ENCODE measurements around the gene GAPDHS. TPM values are rescaled to one million over a fixed set of nuclear protein-coding genes. Genes with fewer than 3 reads are reported as not detected.

Gene GAPDHS
- total RNA-seq, 4 donors from 2014 or later: not detected

DNA sequence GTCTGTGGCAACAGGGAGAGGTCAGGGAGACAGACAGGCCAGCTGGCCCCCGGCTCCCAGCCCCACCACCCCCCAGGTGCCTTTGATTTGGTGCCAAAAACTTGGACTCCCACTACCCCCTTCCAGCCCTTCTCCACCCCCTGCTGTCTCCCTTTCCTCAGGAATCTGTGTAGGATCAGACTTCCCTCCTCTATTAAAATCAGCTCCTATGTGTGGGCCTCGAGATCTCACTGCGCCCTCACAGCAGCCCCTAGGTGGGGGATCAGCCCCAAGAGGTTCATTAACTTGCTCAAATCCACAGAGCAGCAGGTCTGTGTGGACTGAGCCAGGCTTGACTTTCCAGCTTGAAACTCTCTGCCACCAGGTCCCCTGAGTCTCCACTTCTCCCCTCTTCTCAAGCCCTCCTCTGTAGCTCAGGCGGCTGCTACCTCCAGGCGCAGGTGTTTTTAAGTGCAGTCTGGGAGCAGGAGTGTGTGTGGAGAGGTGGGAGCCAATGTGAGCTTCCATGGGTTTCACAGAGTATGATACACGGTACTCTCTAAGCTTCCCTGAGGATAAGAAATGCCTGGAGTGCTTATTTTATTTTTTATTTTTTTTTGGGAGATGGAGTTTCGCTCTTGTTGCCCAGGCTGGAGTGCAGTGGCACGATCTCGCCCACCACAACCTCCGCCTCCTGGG, 1.7 kb downstream of the GAPDHS start:
- Histone ChIP-seq H3K27ac (no peak overlapping the region), H3K9me3 (no peaks in the 10 kb centered on the region), H3K27me3 (peaks cover 67% of the 10 kb centered on the region), H3K4me3 (no peak overlapping the region), H3K36me3 (no peaks in the 10 kb centered on the region), H3K4me1 (peaks cover 0 to 8% (median 0%) of the 10 kb centered on the region in 3 donors)
- TF ChIP-seq, protein P1, sequence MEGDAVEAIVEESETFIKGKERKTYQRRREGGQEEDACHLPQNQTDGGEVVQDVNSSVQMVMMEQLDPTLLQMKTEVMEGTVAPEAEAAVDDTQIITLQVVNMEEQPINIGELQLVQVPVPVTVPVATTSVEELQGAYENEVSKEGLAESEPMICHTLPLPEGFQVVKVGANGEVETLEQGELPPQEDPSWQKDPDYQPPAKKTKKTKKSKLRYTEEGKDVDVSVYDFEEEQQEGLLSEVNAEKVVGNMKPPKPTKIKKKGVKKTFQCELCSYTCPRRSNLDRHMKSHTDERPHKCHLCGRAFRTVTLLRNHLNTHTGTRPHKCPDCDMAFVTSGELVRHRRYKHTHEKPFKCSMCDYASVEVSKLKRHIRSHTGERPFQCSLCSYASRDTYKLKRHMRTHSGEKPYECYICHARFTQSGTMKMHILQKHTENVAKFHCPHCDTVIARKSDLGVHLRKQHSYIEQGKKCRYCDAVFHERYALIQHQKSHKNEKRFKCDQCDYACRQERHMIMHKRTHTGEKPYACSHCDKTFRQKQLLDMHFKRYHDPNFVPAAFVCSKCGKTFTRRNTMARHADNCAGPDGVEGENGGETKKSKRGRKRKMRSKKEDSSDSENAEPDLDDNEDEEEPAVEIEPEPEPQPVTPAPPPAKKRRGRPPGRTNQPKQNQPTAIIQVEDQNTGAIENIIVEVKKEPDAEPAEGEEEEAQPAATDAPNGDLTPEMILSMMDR (IDR thresholded peaks at IDR 0.05): no peak
- TF ChIP-seq POLR2AphosphoS5 (IDR thresholded peaks at IDR 0.05): no peak
- no peak for TF ChIP-seq EP300 (IDR thresholded peaks at IDR 0.05)
- no peak for TF ChIP-seq POLR2A (IDR thresholded peaks at IDR 0.05)
- no peak for ATAC-seq
- WGBS, 2 donors (ENCODE audit: low coverage in 1 of 2): 50 to 72% methylated on average over 6 of the region's 10 CpGs

DNA sequence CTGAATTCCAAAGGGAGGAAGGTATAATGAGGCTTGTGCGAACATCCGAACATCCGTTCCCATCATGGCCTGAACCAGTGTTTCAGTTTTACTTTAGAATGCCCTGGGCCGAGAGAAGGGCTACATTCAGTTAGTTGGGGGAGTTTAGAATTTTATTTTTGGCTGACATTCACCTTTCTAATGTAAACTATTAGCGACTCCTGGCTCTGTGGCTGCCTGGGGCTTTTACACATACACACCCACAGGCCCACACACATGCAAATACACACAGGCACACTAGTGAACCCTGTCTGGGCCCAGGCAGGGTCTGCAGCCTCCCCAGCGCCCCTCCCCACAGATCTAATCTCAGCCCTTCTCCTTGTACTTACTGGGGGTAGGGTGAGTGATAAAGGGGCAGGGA, 6.1 kb downstream of the GAPDHS start:
- H3K4me3 ChIP-seq: no peak overlapping the region
- H3K4me1 ChIP-seq: peaks cover 0 to 3% (median 2%) of the 10 kb centered on the region in 3 donors
- H3K9me3 ChIP-seq: no peaks in the 10 kb centered on the region
- ATAC-seq: no peak
- H3K36me3 ChIP-seq: peaks cover 0 to 8% of the 10 kb centered on the region in 2 donors
- peaks cover 23% of the 10 kb centered on the region for H3K27me3 ChIP-seq
- 35 to 55% methylated on average over 2 to 6 of the region's 6 CpGs for WGBS, 2 donors (ENCODE audit: low coverage in 1 of 2)
- TF ChIP-seq POLR2A (IDR thresholded peaks at IDR 0.05): no peak
- TF ChIP-seq, protein P1 (IDR thresholded peaks at IDR 0.05): no peak
- TF ChIP-seq EP300 (IDR thresholded peaks at IDR 0.05): no peak
- no peak for TF ChIP-seq POLR2AphosphoS5 (IDR thresholded peaks at IDR 0.05)
- no peak overlapping the region for H3K27ac ChIP-seq

DNA sequence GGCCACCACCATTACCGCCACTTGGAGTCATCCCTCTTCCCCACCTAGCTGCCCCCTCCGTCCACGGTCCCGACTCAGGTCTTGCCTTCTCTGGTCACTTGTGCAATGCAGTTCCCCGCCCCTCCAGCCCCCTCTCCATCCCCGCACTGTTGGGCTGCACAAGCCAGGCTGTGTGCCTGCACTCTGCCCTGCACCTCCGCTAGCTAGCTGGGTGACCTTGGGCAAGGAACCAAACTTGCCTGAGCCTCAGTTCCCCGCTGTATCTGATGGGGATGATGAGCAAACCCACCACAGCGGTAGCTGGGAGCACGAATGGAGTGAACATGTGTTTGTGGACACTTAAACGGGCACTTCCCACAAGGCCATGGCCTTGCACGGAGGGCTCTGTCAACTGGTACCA, 6.6 kb downstream of the GAPDHS start:
- H3K36me3 ChIP-seq: peaks cover 0 to 8% of the 10 kb centered on the region in 2 donors
- no peak for ATAC-seq
- H3K9me3 ChIP-seq: no peaks in the 10 kb centered on the region
- no peak overlapping the region for H3K27ac ChIP-seq
- H3K4me3 ChIP-seq: no peak overlapping the region
- TF ChIP-seq POLR2AphosphoS5 (IDR thresholded peaks at IDR 0.05): no peak
- TF ChIP-seq EP300 (IDR thresholded peaks at IDR 0.05): no peak
- no peak for TF ChIP-seq POLR2A (IDR thresholded peaks at IDR 0.05)
- TF ChIP-seq, protein P1 (IDR thresholded peaks at IDR 0.05): no peak
- 81 to 87% methylated on average over 3 to 4 of the region's 12 CpGs for WGBS, 2 donors (ENCODE audit: low coverage in 1 of 2)
- peaks cover 0 to 8% (median 7%) of the 10 kb centered on the region in 3 donors for H3K4me1 ChIP-seq
- H3K27me3 ChIP-seq: peaks cover 18% of the 10 kb centered on the region

DNA sequence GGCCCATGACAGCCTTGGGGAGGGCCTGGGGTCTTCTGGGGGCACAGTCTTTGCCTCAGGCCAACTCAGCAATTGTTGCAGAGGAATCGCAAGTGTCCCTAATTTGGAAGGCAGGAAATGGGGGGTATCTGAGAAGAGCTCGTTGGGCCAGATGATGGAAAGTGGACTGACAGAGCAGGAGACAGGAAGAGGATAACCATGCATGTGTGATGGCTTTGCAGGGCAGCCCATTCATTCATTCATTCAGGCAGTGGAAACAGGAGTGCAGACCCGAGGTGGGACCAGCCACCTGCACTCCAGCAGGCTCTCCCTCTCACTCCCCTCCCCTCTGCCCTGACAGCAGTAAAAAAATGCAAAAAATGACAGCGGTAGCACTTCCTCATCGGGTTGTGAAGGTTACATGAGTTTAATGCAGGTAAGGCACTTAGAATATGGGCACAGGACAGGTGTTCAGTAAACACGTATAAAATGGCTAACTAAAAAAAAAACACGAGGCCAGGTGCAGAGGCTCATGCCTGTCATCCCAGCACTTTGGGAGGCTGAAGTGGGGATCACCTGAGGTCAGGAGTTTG, 7.2 kb downstream of the GAPDHS start:
- no peak overlapping the region for H3K27ac ChIP-seq
- no peak overlapping the region for H3K4me3 ChIP-seq
- 76 to 77% methylated on average over 2 to 6 of the region's 7 CpGs for WGBS, 2 donors (ENCODE audit: low coverage in 1 of 2)
- peaks cover 0 to 8% of the 10 kb centered on the region in 2 donors for H3K36me3 ChIP-seq
- H3K27me3 ChIP-seq: peaks cover 12% of the 10 kb centered on the region
- peaks cover 0 to 10% (median 7%) of the 10 kb centered on the region in 3 donors for H3K4me1 ChIP-seq
- ATAC-seq: no peak
- TF ChIP-seq POLR2A (IDR thresholded peaks at IDR 0.05) (no peak), EP300 (IDR thresholded peaks at IDR 0.05) (no peak), POLR2AphosphoS5 (IDR thresholded peaks at IDR 0.05) (no peak)
- TF ChIP-seq, protein P1 (IDR thresholded peaks at IDR 0.05): no peak
- H3K9me3 ChIP-seq: no peaks in the 10 kb centered on the region

- Histone ChIP-seq H3K36me3 (peaks cover 0 to 14% of the 10 kb centered on the region in 2 donors), H3K27me3 (no peaks in the 10 kb centered on the region), H3K4me1 (peaks cover 0 to 26% (median 15%) of the 10 kb centered on the region in 3 donors), H3K9me3 (no peaks in the 10 kb centered on the region), H3K27ac (no peak overlapping the region), H3K4me3 (no peak overlapping the region)
- no peak for ATAC-seq
- TF ChIP-seq POLR2A (IDR thresholded peaks at IDR 0.05) (no peak), POLR2AphosphoS5 (IDR thresholded peaks at IDR 0.05) (no peak), EP300 (IDR thresholded peaks at IDR 0.05) (no peak)
- TF ChIP-seq, protein P1 (IDR thresholded peaks at IDR 0.05): no peak
- no CpG with 5 or more reads among the region's 11 CpGs for WGBS, 2 donors (ENCODE audit: low coverage in 1 of 2)
These were observed 9.0 kb downstream of the GAPDHS start for GRCh38 chr19:35542209-35542608.

Data from gastroesophageal sphincter (tissue), 4 donors.